ENCODE data around the gene TNFRSF19.

The TNFRSF19 gene

DNA sequence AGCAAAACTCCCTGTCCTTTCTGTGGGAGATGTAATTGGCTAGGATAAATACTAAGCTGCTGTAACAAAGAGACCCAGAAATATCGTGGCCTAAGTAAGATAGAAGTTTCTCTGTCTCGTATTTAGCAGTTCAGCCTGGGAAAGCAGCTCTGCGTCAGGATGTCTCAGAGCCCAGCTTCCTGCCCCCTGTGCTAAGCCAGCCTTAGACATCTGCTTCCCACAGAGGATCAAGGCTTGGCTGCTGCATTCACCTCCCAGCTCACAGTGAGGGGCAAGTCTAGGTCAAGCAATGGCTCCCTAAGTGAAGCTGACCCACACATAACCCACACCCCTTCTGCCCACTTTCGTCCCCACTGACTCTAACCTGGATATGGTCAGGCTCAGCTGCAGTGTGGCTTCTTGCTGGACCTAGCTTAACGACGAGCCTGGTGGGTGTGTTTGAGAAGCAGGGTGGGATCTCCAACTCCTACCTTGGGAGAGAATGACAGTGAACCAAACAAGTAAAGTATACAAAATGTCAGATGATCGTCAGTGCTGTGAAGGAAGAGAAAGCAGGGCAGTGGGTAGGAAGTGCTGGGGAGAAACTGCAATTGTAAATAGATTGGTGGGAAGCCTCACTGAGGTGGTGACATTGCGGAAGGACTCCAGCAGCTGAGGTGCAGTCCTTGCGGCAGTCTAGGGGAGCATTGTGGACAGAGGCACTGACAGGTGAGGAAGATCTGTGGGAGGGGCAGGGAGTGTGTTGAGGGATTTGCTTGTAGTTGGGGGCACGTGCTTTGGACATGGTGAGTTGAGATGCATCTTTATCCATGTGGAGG, 82.9 kb downstream of the TNFRSF19 start:
- no peaks in the 10 kb centered on the region for H3K27me3 ChIP-seq (ENCODE audit: control insufficient read depth in 3 of 3, insufficient read depth in 3 of 3, low read depth in 1 of 3, low read length in 3 of 3)
- no peak overlapping the region for H3K9ac ChIP-seq (ENCODE audit: low read depth, low read length, poor library complexity)
- no peak overlapping the region for H2BK120ac ChIP-seq (ENCODE audit: low read depth, low read length)
- H2BK12ac ChIP-seq (ENCODE audit: low read length), result no peak overlapping the region
- H3K4me3 ChIP-seq (ENCODE audit: low read length in 2 of 2), result no peak overlapping the region
- H3K27ac ChIP-seq (replicated peaks; ENCODE audit: low read length), result no peak overlapping the region
- H3K9me3 ChIP-seq (replicated peaks in 1 of 2; ENCODE audit: control insufficient read depth in 2 of 2, insufficient read depth in 1 of 2, low read depth in 1 of 2, low read length in 2 of 2), result no peaks in the 10 kb centered on the region
- no peak overlapping the region for H3K4ac ChIP-seq (ENCODE audit: low read length)
- WGBS, 2 donors (ENCODE audit: extremely low coverage in 2 of 2, insufficient read length in 2 of 2, insufficient replicate concordance in 1 of 2), result no CpG with 5 or more reads among the region's 10 CpGs
- no peaks in the 10 kb centered on the region for H3K79me1 ChIP-seq (ENCODE audit: low read depth, low read length)
- no peak overlapping the region for H3K14ac ChIP-seq (ENCODE audit: low read length)
- no peak overlapping the region for H4K8ac ChIP-seq (ENCODE audit: low read depth, low read length)
- peak overlapping the region; percentile 12 for H3K23ac ChIP-seq (ENCODE audit: low read depth, low read length, poor library complexity)
- no peak overlapping the region for H3K4me2 ChIP-seq (ENCODE audit: insufficient read depth, low read length, poor library complexity, severe bottlenecking)
- H3K4me1 ChIP-seq (ENCODE audit: control insufficient read depth in 2 of 2, insufficient read depth in 1 of 2, low read depth in 1 of 2, low read length in 2 of 2), result peaks cover 2 to 4% of the 10 kb centered on the region in 2 donors
- peak overlapping the region; percentile 3 for H4K91ac ChIP-seq (ENCODE audit: low read depth, low read length, poor library complexity)
- H2BK5ac ChIP-seq (ENCODE audit: low read length), result no peak overlapping the region
- DNase-seq (ENCODE audit: low spot score), result no peak
- H2AK5ac ChIP-seq (ENCODE audit: low read depth, low read length), result no peak overlapping the region
- no peak overlapping the region for H2BK15ac ChIP-seq (ENCODE audit: low read length)
- peak overlapping the region; percentile 20 for H3K18ac ChIP-seq (ENCODE audit: low read length)
- H3K36me3 ChIP-seq (replicated peaks in 1 of 2; ENCODE audit: control insufficient read depth in 2 of 2, insufficient read depth in 2 of 2, low read length in 2 of 2), result no peaks in the 10 kb centered on the region
- H2AFZ ChIP-seq (ENCODE audit: low read length), result no peak overlapping the region

DNA sequence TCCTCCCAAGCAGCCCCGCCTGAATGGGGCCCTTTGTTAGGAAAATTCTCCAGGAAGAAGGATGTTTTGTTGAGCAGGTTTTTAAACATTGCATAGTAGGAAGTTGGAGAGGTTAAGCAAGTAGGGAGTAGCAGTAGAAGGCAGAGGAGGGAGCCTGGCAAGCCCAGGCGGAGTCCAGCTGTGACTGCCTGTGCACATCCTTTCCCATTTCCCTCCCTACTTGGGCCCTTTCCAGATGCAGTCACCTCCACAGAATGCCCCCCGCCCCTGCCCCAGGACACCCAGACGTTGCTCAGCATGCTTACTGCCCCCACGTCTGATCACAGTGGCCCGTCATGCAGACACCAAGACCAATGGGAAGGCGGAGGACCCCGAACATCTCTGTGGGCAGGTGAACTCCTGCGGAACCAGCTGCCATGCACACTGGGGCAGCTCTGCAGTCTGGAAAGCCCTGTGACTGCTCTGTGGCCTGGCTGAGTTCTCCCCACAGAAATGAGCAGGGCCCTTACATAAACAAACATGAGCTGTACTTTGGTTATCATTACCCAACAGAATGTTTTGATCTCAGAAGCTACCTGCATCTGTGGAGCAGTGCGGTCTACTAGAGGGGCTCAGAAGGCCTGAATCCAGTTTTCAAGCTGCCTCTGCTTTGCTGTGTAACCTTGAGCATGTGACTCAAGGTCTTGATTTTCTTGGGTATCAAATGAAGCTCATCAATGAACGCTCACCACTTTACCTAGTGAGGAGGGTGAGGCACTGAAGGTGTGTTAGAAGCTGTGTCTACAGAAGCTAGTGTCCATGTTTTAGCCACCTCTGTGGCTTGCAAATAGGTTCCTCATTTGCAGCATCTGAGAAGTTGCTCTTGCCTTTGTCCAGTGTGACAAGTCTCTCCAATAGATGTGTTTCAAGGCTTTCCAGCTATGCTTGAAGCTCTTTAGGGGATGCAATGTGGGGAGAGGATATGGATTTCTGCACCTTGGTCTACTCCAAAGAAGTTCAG, 84.2 kb downstream of the TNFRSF19 start:
- no peaks in the 10 kb centered on the region for H3K9me3 ChIP-seq (replicated peaks in 1 of 2; ENCODE audit: control insufficient read depth in 2 of 2, insufficient read depth in 1 of 2, low read depth in 1 of 2, low read length in 2 of 2)
- H4K91ac ChIP-seq (ENCODE audit: low read depth, low read length, poor library complexity), result no peak overlapping the region
- no peaks in the 10 kb centered on the region for H3K79me1 ChIP-seq (ENCODE audit: low read depth, low read length)
- peak overlapping the region; percentile 28 for H2BK15ac ChIP-seq (ENCODE audit: low read length)
- no peak overlapping the region for H3K4me2 ChIP-seq (ENCODE audit: insufficient read depth, low read length, poor library complexity, severe bottlenecking)
- no peak overlapping the region for H3K4me3 ChIP-seq (ENCODE audit: low read length in 2 of 2)
- no peak overlapping the region for H2BK12ac ChIP-seq (ENCODE audit: low read length)
- H3K18ac ChIP-seq (ENCODE audit: low read length), result peak overlapping the region; percentile 24
- H2BK120ac ChIP-seq (ENCODE audit: low read depth, low read length), result no peak overlapping the region
- H3K23ac ChIP-seq (ENCODE audit: low read depth, low read length, poor library complexity), result no peak overlapping the region
- no peak overlapping the region for H2AK5ac ChIP-seq (ENCODE audit: low read depth, low read length)
- H3K4ac ChIP-seq (ENCODE audit: low read length), result no peak overlapping the region
- H3K27ac ChIP-seq (replicated peaks; ENCODE audit: low read length), result no peak overlapping the region
- no peaks in the 10 kb centered on the region for H3K36me3 ChIP-seq (replicated peaks in 1 of 2; ENCODE audit: control insufficient read depth in 2 of 2, insufficient read depth in 2 of 2, low read length in 2 of 2)
- H3K14ac ChIP-seq (ENCODE audit: low read length), result no peak overlapping the region
- H3K4me1 ChIP-seq (ENCODE audit: control insufficient read depth in 2 of 2, insufficient read depth in 1 of 2, low read depth in 1 of 2, low read length in 2 of 2), result peaks cover 2 to 4% of the 10 kb centered on the region in 2 donors
- no peak for DNase-seq (ENCODE audit: low spot score)
- no peak overlapping the region for H2AFZ ChIP-seq (ENCODE audit: low read length)
- no peak overlapping the region for H4K8ac ChIP-seq (ENCODE audit: low read depth, low read length)
- no peaks in the 10 kb centered on the region for H3K27me3 ChIP-seq (ENCODE audit: control insufficient read depth in 3 of 3, insufficient read depth in 3 of 3, low read depth in 1 of 3, low read length in 3 of 3)
- no CpG with 5 or more reads among the region's 11 CpGs for WGBS, 2 donors (ENCODE audit: extremely low coverage in 2 of 2, insufficient read length in 2 of 2, insufficient replicate concordance in 1 of 2)
- no peak overlapping the region for H2BK5ac ChIP-seq (ENCODE audit: low read length)
- H3K9ac ChIP-seq (ENCODE audit: low read depth, low read length, poor library complexity), result no peak overlapping the region

DNA sequence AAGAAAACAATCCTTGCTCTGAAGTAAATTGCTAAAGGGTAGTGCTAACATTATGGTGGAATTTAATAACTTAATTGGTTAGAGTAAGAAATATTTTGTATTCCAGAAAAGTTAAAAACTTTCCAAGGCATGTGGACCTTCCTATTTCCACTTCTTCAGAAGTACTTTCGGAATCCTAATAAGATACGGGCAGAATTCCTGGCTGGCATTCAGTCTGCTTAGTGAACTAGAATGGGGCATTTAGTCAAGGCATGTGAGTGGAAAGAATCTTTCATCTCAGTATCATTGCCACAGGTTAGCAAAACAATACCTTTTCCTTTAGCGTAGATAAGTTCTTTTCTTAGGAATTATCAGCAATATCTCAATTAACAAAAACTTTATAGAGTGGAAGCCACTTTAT, 85.1 kb downstream of the TNFRSF19 start:
- Histone ChIP-seq H3K14ac (ENCODE audit: low read length) (no peak overlapping the region), H3K27ac (replicated peaks; ENCODE audit: low read length) (no peak overlapping the region), H2BK15ac (ENCODE audit: low read length) (no peak overlapping the region), H3K4me2 (ENCODE audit: insufficient read depth, low read length, poor library complexity, severe bottlenecking) (no peak overlapping the region), H3K27me3 (ENCODE audit: control insufficient read depth in 3 of 3, insufficient read depth in 3 of 3, low read depth in 1 of 3, low read length in 3 of 3) (no peaks in the 10 kb centered on the region), H2AFZ (ENCODE audit: low read length) (no peak overlapping the region), H3K79me1 (ENCODE audit: low read depth, low read length) (no peaks in the 10 kb centered on the region), H4K8ac (ENCODE audit: low read depth, low read length) (no peak overlapping the region), H4K91ac (ENCODE audit: low read depth, low read length, poor library complexity) (no peak overlapping the region), H2BK12ac (ENCODE audit: low read length) (no peak overlapping the region), H2AK5ac (ENCODE audit: low read depth, low read length) (no peak overlapping the region), H3K9me3 (replicated peaks in 1 of 2; ENCODE audit: control insufficient read depth in 2 of 2, insufficient read depth in 1 of 2, low read depth in 1 of 2, low read length in 2 of 2) (no peaks in the 10 kb centered on the region), H3K23ac (ENCODE audit: low read depth, low read length, poor library complexity) (no peak overlapping the region), H2BK120ac (ENCODE audit: low read depth, low read length) (no peak overlapping the region), H3K9ac (ENCODE audit: low read depth, low read length, poor library complexity) (no peak overlapping the region), H2BK5ac (ENCODE audit: low read length) (no peak overlapping the region), H3K18ac (ENCODE audit: low read length) (no peak overlapping the region), H3K36me3 (replicated peaks in 1 of 2; ENCODE audit: control insufficient read depth in 2 of 2, insufficient read depth in 2 of 2, low read length in 2 of 2) (no peaks in the 10 kb centered on the region), H3K4me1 (ENCODE audit: control insufficient read depth in 2 of 2, insufficient read depth in 1 of 2, low read depth in 1 of 2, low read length in 2 of 2) (peaks cover 2 to 4% of the 10 kb centered on the region in 2 donors), H3K4ac (ENCODE audit: low read length) (no peak overlapping the region), H3K4me3 (ENCODE audit: low read length in 2 of 2) (no peak overlapping the region)
- DNase-seq (ENCODE audit: low spot score), result no peak
- WGBS, 2 donors (ENCODE audit: extremely low coverage in 2 of 2, insufficient read length in 2 of 2, insufficient replicate concordance in 1 of 2), result no CpG with 5 or more reads among the region's 3 CpGs

Data from neuronal stem cell (in vitro differentiated cells).